ENCODE measurements around the gene SLC29A3.

DNA sequence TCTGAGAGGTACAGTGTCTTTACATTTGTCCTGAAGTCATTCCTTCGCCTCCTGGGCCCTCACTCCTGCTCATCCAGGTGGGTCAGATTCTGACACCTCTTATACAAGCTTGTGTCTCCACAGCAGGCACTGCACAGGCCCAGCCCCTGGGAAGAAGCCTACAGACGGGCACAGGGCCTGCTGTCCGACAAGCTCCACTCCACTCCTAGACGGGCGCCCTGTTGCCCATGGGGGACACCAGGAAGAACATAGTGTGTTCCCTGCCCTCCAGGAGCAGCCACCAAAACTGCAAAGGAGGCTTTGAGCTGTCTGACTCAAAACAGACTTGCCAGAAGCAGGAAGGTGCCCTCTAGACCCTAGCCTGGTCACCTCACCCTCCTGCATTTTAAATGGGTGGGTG is 45.6 kb upstream of the SLC29A3 start:
- no peak for TF ChIP-seq TCF12 (IDR thresholded peaks at IDR 0.05; ENCODE audit: low read depth)
- no peak for TF ChIP-seq ZBTB7A (IDR thresholded peaks at IDR 0.05; ENCODE audit: low read depth)
- TF ChIP-seq TAF1 (IDR thresholded peaks at IDR 0.05; ENCODE audit: low read depth), result no peak
- no peak for TF ChIP-seq EGR1 (IDR thresholded peaks at IDR 0.05)
- TF ChIP-seq CREB1 (IDR thresholded peaks at IDR 0.05; ENCODE audit: low read depth), result no peak
- no peak for TF ChIP-seq RAD21 (IDR thresholded peaks at IDR 0.05; ENCODE audit: low read depth)
- TF ChIP-seq EP300 (IDR thresholded peaks at IDR 0.05; ENCODE audit: borderline replicate concordance), result no peak
- TF ChIP-seq, protein P1, sequence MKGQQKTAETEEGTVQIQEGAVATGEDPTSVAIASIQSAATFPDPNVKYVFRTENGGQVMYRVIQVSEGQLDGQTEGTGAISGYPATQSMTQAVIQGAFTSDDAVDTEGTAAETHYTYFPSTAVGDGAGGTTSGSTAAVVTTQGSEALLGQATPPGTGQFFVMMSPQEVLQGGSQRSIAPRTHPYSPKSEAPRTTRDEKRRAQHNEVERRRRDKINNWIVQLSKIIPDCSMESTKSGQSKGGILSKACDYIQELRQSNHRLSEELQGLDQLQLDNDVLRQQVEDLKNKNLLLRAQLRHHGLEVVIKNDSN (IDR thresholded peaks at IDR 0.05), result no peak

All from Ishikawa (cell line).